Bronchial epithelial cell (primary cell): ENCODE measurements around the gene SLC24A3. TPM values are rescaled to one million over a fixed set of nuclear protein-coding genes. Genes with fewer than 3 reads are reported as not detected.

ENCODE experiments used
- DNase-seq: peaks from one replicate; pipeline ENCODE4 v3.0.0-alpha.2; 2010; ENCODE audit warnings: low read depth
- FAIRE-seq: peaks from 2 replicates; lab custom pipeline; 2011; peaks lifted over from hg19 to GRCh38; lab: Jason Lieb, UNC
- H3K27me3 ChIP-seq: 2 replicates; pipeline ENCODE4 v1.5.1; 2011; ENCODE audit warnings: low read length; ENCODE audit not compliant: control insufficient read depth, insufficient read depth
- H3K36me3 ChIP-seq: 2 replicates; pipeline ENCODE4 v1.5.1; 2011; ENCODE audit warnings: low read length; ENCODE audit not compliant: control insufficient read depth, insufficient read depth
- H3K4me3 ChIP-seq: 2 replicates; pipeline ENCODE4 v1.5.1; 2011; ENCODE audit warnings: mild to moderate bottlenecking, low read depth, low read length, control low read depth
- total RNA-seq: library from RNA; depleted of rRNA; stranded (reverse); fragments of >200 nt; gene quantifications from 2 replicates; pipeline ENCODE4 v1.2.1, GENCODE V29; 2014
- TF ChIP-seq, protein P1 (sequence below): IDR thresholded peaks from 2 replicates; pipeline ENCODE4 v1.5.1; 2011; ENCODE audit warnings: mild to moderate bottlenecking, moderate library complexity, low read length, control low read depth, inconsistent platforms; ENCODE audit not compliant: insufficient read depth, severe bottlenecking

The SLC24A3 gene
- total RNA-seq, 1 donor from 2014 or later, result under 0.01 TPM

DNA sequence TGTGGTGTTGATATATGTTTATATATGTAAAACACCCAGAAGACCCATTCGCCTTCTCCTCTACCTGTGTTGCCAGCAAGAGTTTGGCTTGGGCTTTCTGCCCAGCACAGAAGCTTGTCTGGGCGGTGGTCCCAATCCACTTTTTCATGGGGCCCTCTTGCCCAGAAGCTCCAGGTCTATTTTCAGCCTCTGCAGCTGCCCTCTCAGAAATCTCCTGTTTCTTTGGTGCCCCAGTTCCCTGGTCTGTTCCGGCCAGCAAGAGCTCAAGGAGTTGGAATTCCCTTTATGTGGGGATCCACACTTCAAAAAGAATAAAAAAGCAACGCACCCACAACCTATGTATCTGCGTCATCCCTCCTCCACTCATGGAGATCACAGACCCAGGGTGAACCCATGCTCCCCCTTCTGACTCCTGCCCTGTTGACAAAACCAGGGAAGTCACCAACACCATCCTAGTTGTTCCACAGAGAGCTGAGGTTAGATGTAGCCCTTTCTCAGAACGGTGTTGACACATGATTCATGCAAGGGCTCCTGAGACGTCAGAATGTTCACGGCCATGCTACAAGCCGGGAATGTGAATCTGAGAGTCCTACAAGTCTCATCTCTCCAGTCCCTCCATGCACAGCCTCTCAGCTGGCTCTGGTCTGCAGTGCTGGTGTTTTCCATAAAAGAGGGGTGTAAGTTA is 388.8 kb downstream of the SLC24A3 start:
- FAIRE-seq (peak; percentile 7), DNase-seq (no peak)
- Histone ChIP-seq H3K36me3 (no peaks in the 10 kb centered on the region), H3K27me3 (no peaks in the 10 kb centered on the region), H3K4me3 (no peak overlapping the region)
- TF ChIP-seq, protein P1, sequence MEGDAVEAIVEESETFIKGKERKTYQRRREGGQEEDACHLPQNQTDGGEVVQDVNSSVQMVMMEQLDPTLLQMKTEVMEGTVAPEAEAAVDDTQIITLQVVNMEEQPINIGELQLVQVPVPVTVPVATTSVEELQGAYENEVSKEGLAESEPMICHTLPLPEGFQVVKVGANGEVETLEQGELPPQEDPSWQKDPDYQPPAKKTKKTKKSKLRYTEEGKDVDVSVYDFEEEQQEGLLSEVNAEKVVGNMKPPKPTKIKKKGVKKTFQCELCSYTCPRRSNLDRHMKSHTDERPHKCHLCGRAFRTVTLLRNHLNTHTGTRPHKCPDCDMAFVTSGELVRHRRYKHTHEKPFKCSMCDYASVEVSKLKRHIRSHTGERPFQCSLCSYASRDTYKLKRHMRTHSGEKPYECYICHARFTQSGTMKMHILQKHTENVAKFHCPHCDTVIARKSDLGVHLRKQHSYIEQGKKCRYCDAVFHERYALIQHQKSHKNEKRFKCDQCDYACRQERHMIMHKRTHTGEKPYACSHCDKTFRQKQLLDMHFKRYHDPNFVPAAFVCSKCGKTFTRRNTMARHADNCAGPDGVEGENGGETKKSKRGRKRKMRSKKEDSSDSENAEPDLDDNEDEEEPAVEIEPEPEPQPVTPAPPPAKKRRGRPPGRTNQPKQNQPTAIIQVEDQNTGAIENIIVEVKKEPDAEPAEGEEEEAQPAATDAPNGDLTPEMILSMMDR, result no peak

DNA sequence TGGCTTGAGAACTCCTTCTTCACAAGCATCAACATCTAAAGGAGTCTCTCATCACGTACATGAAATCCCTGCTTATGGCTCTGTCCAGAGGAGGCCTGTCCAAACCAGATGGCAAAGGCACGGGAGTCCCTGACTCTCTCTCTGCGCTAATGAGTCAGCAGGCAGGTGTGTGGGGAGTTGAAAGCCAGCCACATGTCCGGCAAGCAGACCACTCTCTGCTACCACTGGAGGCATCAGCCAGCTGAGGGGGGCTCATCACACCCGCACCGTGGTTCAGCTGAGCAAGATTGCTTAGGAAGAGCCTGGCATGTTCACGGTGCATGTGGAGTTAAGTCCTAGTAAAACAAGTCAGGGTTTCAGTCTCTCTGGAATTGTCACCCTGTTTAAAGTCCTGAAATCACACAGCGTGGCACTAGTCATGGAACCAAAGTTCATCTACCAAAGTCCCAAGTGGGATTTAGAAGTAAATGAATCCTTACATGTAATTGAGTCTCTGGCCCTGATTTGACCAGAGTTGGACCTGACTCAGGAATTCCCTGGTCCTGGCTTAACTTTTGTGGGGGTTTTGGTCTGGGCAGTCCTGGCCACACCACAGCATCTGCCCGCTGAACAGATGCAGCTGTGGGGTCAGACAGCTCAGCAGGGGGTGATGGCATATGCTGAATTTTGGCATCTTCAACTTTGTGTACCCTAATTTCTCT is 390.4 kb downstream of the SLC24A3 start:
- H3K4me3 ChIP-seq, result no peak overlapping the region

GRCh38 chr20:19603376-19603750 is 390.9 kb downstream of the SLC24A3 start:
- FAIRE-seq (no peak), DNase-seq (no peak)
- TF ChIP-seq, protein P1, result no peak
- Histone ChIP-seq H3K4me3 (no peak overlapping the region), H3K27me3 (no peaks in the 10 kb centered on the region), H3K36me3 (no peaks in the 10 kb centered on the region)

More for the DNA sequence above, 390.4 kb downstream of the SLC24A3 start:
- DNase-seq (no peak), FAIRE-seq (no peak)
- H3K27me3 ChIP-seq, result no peaks in the 10 kb centered on the region
- H3K36me3 ChIP-seq, result no peaks in the 10 kb centered on the region
- TF ChIP-seq, protein P1, result no peak

- Histone ChIP-seq H3K36me3 (no peaks in the 10 kb centered on the region), H3K27me3 (no peaks in the 10 kb centered on the region), H3K4me3 (no peak overlapping the region)
- DNase-seq (no peak), FAIRE-seq (no peak)
- TF ChIP-seq, protein P1, result no peak
Observed at GRCh38 chr20:19605786-19606485, 393.5 kb downstream of the SLC24A3 start.

DNA sequence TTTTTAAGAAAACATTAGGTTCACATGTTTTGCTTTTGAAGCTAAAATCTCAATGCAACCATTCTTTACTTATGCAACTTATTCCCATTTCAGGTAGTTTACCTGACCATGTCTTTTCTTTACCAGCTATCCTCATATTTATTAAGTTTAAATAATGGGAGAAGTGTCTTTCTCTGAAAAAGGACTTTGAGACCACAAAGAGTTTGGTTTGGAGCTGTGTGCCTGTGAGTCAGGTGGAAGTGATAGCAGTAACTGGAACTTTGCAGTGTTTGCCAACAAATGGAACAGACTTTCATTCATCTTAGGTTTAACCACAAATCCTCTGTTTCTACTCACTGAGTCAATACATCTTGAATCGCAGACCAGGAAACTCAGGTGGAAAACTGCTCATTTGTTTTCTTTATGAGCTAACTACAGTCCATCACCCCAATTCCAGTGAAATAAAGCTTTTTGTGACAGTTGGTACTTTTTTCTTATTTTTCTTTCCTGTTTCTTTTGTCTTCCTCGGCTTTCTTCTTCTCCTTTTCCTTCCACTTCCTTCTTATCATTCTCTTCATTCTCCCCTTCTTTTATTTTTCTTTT is 397.3 kb downstream of the SLC24A3 start:
- Histone ChIP-seq H3K36me3 (no peaks in the 10 kb centered on the region), H3K27me3 (no peaks in the 10 kb centered on the region), H3K4me3 (no peak overlapping the region)
- DNase-seq (peak; percentile 54), FAIRE-seq (no peak)
- TF ChIP-seq, protein P1, result no peak
